Measurements from ENCODE around the gene HHEX.
"Not testable (repeated sequence)": the region's sequence is repeated elsewhere in the genome, so short reads cannot be mapped to it uniquely, and the experiment has no call there.

The HHEX gene

GRCh38 chr10:92734301-92734700, 44.5 kb downstream of the HHEX start:
- Histone ChIP-seq H3K27me3 (ENCODE audit: control insufficient read depth, insufficient read depth, low read length, poor library complexity, severe bottlenecking) (no peaks in the 10 kb centered on the region), H3K4me3 (ENCODE audit: insufficient read depth, low read depth, low read length) (no peak overlapping the region), H3K4me1 (ENCODE audit: control insufficient read depth, insufficient read depth, low read length) (no peaks in the 10 kb centered on the region), H3K9me3 (ENCODE audit: control insufficient read depth, low read length) (no peaks in the 10 kb centered on the region), H3K36me3 (ENCODE audit: control insufficient read depth, insufficient read depth, low read length) (no peaks in the 10 kb centered on the region), H3K27ac (ENCODE audit: insufficient read depth, low read depth, low read length, poor library complexity, severe bottlenecking) (no peak overlapping the region)

DNA sequence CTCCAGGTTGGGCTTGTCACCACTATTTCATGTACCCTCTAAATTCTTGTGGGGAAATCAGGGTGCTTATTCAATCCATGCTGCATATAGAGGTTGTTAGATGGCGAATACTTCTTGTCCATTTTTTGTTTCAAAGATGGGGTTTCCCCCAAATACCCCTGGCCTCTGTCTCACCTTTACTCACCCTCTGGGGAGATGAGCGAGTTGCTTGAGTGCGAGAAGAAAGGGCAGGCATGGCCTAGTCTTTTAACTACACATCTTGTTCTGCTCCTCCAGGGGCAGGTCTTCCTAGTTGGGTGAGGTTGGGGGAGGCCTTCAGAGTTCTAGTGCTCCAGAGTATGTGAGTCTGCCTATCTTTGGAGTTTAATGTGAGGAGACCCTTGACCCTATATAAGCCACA, 46.2 kb downstream of the HHEX start:
- Histone ChIP-seq H3K27ac (ENCODE audit: insufficient read depth, low read depth, low read length, poor library complexity, severe bottlenecking) (no peak overlapping the region), H3K36me3 (ENCODE audit: control insufficient read depth, insufficient read depth, low read length) (no peaks in the 10 kb centered on the region), H3K4me1 (ENCODE audit: control insufficient read depth, insufficient read depth, low read length) (no peaks in the 10 kb centered on the region), H3K4me3 (ENCODE audit: insufficient read depth, low read depth, low read length) (no peak overlapping the region), H3K27me3 (ENCODE audit: control insufficient read depth, insufficient read depth, low read length, poor library complexity, severe bottlenecking) (no peaks in the 10 kb centered on the region), H3K9me3 (ENCODE audit: control insufficient read depth, low read length) (no peaks in the 10 kb centered on the region)
- WGBS, 2 experiments = 93 to 100% methylated on average over 3 of the region's 3 CpGs

- Histone ChIP-seq H3K27me3 (ENCODE audit: control insufficient read depth, insufficient read depth, low read length, poor library complexity, severe bottlenecking) (no peaks in the 10 kb centered on the region), H3K9me3 (ENCODE audit: control insufficient read depth, low read length) (no peaks in the 10 kb centered on the region), H3K4me3 (ENCODE audit: insufficient read depth, low read depth, low read length) (no peak overlapping the region), H3K36me3 (ENCODE audit: control insufficient read depth, insufficient read depth, low read length) (no peaks in the 10 kb centered on the region), H3K27ac (ENCODE audit: insufficient read depth, low read depth, low read length, poor library complexity, severe bottlenecking) (no peak overlapping the region), H3K4me1 (ENCODE audit: control insufficient read depth, insufficient read depth, low read length) (no peaks in the 10 kb centered on the region)
- whole genome bisulfite sequencing, 2 experiments = 90 to 93% methylated on average over 7 of the region's 7 CpGs
Observed at GRCh38 chr10:92737484-92737883, 47.7 kb downstream of the HHEX start.

DNA sequence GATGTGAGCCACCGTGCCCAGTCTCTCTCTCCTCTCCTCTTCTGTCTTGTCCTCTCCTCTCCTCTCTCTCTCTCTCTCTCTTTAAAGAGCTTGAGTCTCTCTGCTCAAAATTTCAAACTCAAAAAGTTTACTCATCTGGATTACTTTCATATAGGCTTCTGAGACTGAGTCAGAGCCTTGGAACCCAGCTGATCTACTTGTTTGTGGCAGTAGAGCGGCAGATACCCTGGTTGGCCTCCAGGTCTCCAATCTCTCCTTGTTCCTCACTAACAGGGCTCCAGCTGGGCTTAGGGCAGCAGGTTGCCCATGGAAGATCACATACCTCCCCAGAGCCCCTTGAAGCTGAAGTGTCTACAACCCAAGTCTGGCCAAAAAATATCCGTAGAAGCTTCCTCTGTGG, 51.0 kb downstream of the HHEX start:
- Histone ChIP-seq H3K9me3 (ENCODE audit: control insufficient read depth, low read length) (no peaks in the 10 kb centered on the region), H3K27me3 (ENCODE audit: control insufficient read depth, insufficient read depth, low read length, poor library complexity, severe bottlenecking) (no peaks in the 10 kb centered on the region), H3K4me3 (ENCODE audit: insufficient read depth, low read depth, low read length) (no peak overlapping the region), H3K27ac (ENCODE audit: insufficient read depth, low read depth, low read length, poor library complexity, severe bottlenecking) (no peak overlapping the region), H3K4me1 (ENCODE audit: control insufficient read depth, insufficient read depth, low read length) (no peaks in the 10 kb centered on the region), H3K36me3 (ENCODE audit: control insufficient read depth, insufficient read depth, low read length) (no peaks in the 10 kb centered on the region)
- 89 to 92% methylated on average over 3 of the region's 3 CpGs for WGBS, 2 experiments

DNA sequence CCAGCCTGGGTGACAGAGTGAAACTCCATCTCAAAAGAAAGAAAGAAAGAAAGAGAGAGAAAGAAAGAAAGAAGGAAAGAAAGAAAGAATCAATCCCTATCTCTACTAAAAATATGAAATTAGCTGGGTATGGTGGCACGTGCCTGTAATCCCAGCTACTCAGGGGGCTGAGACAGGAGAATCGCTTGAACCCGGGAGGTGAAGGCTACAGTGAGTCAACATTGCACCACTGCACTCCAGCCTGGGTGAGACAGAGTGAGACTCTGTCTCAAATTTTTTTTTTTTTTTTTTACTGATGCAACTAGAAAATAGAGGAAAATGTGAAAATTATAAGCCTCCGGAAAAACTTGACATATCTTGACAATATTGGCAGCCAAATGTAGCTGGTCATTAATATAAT, 52.0 kb downstream of the HHEX start:
- 85 to 96% methylated on average over 3 to 4 of the region's 4 CpGs for WGBS, 2 experiments
- H3K4me3 ChIP-seq (ENCODE audit: insufficient read depth, low read depth, low read length); H3K4me1 ChIP-seq (ENCODE audit: control insufficient read depth, insufficient read depth, low read length); H3K27me3 ChIP-seq (ENCODE audit: control insufficient read depth, insufficient read depth, low read length, poor library complexity, severe bottlenecking); H3K36me3 ChIP-seq (ENCODE audit: control insufficient read depth, insufficient read depth, low read length); H3K27ac ChIP-seq (ENCODE audit: insufficient read depth, low read depth, low read length, poor library complexity, severe bottlenecking); H3K9me3 ChIP-seq (ENCODE audit: control insufficient read depth, low read length): not testable (repeated sequence)

GRCh38 chr10:92742331-92743228, 52.8 kb downstream of the HHEX start:
- 92 to 94% methylated on average over 9 of the region's 9 CpGs for WGBS, 2 experiments
- no peaks in the 10 kb centered on the region for H3K27me3 ChIP-seq (ENCODE audit: control insufficient read depth, insufficient read depth, low read length, poor library complexity, severe bottlenecking)
- no peak overlapping the region for H3K4me3 ChIP-seq (ENCODE audit: insufficient read depth, low read depth, low read length)
- no peaks in the 10 kb centered on the region for H3K36me3 ChIP-seq (ENCODE audit: control insufficient read depth, insufficient read depth, low read length)
- no peaks in the 10 kb centered on the region for H3K9me3 ChIP-seq (ENCODE audit: control insufficient read depth, low read length)
- H3K27ac ChIP-seq (ENCODE audit: insufficient read depth, low read depth, low read length, poor library complexity, severe bottlenecking) = no peak overlapping the region
- H3K4me1 ChIP-seq (ENCODE audit: control insufficient read depth, insufficient read depth, low read length) = no peaks in the 10 kb centered on the region

All from ectodermal cell (in vitro differentiated cells).